DMS153 treated with DMSO at 0.1 percent for 48 hours (cell line): Measurements from ENCODE around the gene SUOX.
"Not testable (repeated sequence)": the region's sequence is repeated elsewhere in the genome, so short reads cannot be mapped to it uniquely, and the experiment has no call there.

Experiments
- DNase-seq: peaks from one replicate; lab custom pipeline; 2025; ENCODE audit not compliant: unreplicated experiment; lab: John Stamatoyannopoulos, UW

SUOX gene

GRCh38 chr12:55982319-55982936 is 14.6 kb upstream of the SUOX start:
- DNase-seq = no peak

- DNase-seq = no peak
Observed at GRCh38 chr12:55983232-55983842, 13.7 kb upstream of the SUOX start.

- no peak for DNase-seq
Observed at GRCh38 chr12:55984861-55985260, 12.2 kb upstream of the SUOX start.

- no peak for DNase-seq
Observed at GRCh38 chr12:55985341-55985740, 11.7 kb upstream of the SUOX start.

- DNase-seq = not testable (repeated sequence)
Observed at GRCh38 chr12:55985976-55986375, 11.1 kb upstream of the SUOX start.

- DNase-seq = no peak
Observed at GRCh38 chr12:55991110-55991509, 6.0 kb upstream of the SUOX start.

- no peak for DNase-seq
Observed at GRCh38 chr12:55993230-55993853, 3.7 kb upstream of the SUOX start.

GRCh38 chr12:55995366-55995765 is 1.7 kb upstream of the SUOX start:
- no peak for DNase-seq

GRCh38 chr12:55996201-55996714 is 818 bp upstream of the SUOX start:
- DNase-seq = peak; percentile 72

- no peak for DNase-seq
Observed at GRCh38 chr12:55997535-55997859, 421 bp downstream of the SUOX start.

GRCh38 chr12:55999522-55999921 is 2.4 kb downstream of the SUOX start:
- not testable (repeated sequence) for DNase-seq

- DNase-seq = not testable (repeated sequence)
Observed at GRCh38 chr12:55999999-56000540, 3.0 kb downstream of the SUOX start.

GRCh38 chr12:56001487-56002100 is 4.5 kb downstream of the SUOX start:
- no peak for DNase-seq

GRCh38 chr12:56003376-56003775 is 6.3 kb downstream of the SUOX start:
- DNase-seq = not testable (repeated sequence)

- no peak for DNase-seq
Observed at GRCh38 chr12:56004211-56004610, 7.1 kb downstream of the SUOX start.

GRCh38 chr12:56007564-56008559 is 10.8 kb downstream of the SUOX start:
- no peak for DNase-seq

- DNase-seq = no peak
Observed at GRCh38 chr12:56010111-56010570, 13.1 kb downstream of the SUOX start.

- DNase-seq = no peak
Observed at GRCh38 chr12:56011509-56012090, 14.5 kb downstream of the SUOX start.

- DNase-seq = no peak
Observed at GRCh38 chr12:56013482-56013881, 16.4 kb downstream of the SUOX start.

GRCh38 chr12:56014205-56014604 is 17.1 kb downstream of the SUOX start:
- no peak for DNase-seq
